DMS114 treated with DMSO at 0.1 percent for 48 hours (cell line): ENCODE data around the gene ARHGEF40.

ENCODE experiments used
- DNase-seq: peaks from one replicate; lab custom pipeline; 2025; ENCODE audit not compliant: unreplicated experiment; lab: John Stamatoyannopoulos, UW

The ARHGEF40 gene

DNA sequence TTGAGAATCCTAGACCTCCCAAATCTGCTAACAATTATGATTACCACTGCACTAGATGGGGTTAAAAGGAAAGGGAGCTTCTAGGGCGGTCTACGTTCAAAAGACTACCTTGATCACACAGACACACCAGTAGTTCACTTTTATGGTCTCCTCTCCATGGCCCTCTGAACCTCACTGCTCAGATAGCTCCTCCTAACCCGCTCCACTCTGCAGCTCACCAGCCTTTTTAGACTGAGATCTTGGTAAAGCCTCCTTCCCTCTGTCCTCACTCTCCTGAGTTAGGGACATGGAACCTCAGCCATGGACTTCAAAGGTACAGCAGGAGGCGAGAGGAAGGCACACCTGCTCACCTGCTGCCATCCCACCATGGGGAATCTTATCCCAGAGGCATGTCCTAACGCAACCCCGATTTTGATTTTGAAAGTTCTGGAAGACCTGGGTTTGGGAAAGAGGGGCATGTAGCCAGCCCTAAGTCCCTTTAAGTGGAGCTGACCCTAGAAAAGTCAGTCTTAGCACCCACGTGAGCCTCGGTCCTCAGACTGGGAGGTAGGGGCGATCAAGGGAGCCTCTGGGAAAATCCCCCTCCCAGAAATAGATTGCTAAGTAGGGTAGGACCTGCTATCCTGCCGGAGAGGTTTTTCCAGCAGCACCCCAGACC lies 27.0 kb downstream of the ARHGEF40 start:
- no peak for DNase-seq

GRCh38 chr14:21097636-21098075 lies 27.6 kb downstream of the ARHGEF40 start:
- DNase-seq: no peak

DNA sequence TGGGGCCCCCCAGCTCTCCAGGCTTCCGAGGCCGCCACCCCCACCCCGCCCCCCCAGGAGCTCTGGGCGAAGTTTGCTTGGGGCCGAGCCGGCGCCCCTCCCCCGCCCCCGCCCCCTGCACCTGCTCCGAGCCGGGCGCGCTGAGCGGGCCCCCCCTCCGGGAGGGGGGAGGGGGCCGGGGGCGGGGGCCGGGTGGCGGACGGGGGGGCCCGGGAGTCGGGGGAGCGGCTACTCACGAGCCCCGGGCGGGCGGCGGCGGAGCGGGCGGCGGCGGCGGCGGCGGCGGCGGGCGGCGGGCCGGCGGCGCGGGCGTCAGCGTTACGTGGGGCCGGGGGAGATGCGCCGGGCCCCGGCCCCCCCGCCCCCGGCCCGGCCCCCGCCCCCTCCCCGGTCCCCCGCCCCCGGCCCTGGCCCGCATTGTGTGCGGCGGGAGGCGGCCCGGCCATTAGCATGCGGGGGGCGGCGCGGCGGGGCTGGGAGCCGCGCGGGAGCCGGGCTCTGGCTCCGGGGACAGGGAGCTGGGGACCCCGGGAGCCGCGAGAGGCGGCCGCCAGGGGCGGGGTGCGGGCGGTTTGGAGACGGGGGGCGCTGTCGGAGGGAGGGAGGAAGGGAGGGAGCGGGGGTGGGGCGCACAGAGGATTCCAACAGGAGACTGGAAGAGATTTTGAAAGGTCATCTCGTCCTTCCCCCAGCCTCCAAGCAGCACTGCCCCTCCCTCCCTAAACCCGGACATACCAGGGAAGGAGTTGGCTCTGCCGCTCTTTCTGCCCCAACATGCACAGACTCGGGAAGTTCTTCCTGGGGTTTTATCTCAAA lies 28.2 kb downstream of the ARHGEF40 start, which contains the start of gene ZNF219:
ZNF219 (minus strand) TSS at position 580 of the 816 bp plus-strand sequence. CDS start 5,064 bp downstream, outside the sequence.
- peak; percentile 30 for DNase-seq

GRCh38 chr14:21098892-21099595 lies 28.9 kb downstream of the ARHGEF40 start:
- DNase-seq: no peak

DNA sequence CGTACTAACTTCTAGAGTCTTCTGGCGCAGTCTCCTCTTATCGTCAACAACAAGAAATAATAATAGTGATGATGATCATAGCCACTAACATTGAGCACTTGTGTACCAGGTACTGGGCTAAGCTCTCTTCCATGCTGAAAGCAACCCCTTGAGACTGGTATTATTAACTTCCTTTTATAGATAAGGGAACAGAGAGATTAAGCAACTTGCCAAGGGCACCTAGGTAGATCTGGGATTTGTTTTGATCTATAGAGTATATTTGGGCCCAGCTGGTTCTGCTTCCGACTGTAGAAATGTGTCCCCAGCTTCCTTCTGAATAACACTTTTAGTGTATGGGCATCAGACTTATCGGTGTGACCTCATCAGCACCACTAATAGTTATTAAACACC lies 29.5 kb downstream of the ARHGEF40 start:
- DNase-seq: no peak

GRCh38 chr14:21100931-21101330 lies 30.8 kb downstream of the ARHGEF40 start, which contains the start of gene TMEM253:
Gene TMEM253 (plus strand): TSS chr14:21101066. CDS start chr14:21101344, 278 bp downstream.
- no peak for DNase-seq

DNA sequence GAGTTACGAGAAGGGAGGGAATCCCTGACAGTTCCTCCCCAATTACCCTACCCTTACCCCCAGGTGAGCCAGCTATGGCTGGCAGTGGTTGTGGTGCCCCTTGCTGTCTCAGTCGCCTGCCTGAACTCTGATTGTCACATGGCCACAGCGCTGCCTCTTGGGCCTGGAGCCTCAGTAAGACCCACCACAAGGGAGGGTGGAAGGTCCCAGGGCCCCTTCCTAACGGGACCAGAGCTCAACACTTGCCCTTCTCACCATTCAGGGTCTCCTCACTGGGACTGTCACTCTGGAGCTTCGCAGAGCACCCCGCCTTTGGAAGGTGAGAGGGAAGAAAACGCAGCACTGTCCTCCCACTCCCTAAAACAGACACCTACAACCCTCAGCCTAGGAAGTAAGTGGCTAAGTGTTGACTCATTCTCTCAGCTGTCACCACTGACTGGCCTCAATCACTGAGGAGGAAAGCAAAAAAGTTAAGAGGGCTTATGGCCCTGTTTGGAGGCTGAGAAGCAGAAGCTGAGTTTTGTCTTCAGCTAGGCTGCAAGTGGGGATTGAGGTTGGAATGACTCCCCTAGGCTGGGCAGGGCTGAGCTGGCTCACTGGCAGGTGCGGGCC lies 31.8 kb downstream of the ARHGEF40 start:
- DNase-seq: no peak

GRCh38 chr14:21102521-21103410 lies 32.7 kb downstream of the ARHGEF40 start:
- DNase-seq: no peak

DNA sequence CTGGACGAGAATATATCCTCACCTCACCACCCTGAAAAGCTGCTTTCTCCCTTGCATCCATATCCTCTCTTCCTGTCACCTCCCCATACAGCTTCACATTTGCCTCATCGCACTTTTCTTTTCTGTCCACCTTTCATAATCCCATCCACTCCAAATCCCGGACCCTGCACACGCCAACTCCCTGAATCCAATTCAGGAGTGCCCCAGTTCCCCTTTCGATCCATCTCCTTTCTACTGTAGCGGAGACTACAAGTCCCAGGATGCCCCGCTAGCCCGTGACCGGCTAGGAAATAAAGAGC lies 33.3 kb downstream of the ARHGEF40 start:
- no peak for DNase-seq

DNA sequence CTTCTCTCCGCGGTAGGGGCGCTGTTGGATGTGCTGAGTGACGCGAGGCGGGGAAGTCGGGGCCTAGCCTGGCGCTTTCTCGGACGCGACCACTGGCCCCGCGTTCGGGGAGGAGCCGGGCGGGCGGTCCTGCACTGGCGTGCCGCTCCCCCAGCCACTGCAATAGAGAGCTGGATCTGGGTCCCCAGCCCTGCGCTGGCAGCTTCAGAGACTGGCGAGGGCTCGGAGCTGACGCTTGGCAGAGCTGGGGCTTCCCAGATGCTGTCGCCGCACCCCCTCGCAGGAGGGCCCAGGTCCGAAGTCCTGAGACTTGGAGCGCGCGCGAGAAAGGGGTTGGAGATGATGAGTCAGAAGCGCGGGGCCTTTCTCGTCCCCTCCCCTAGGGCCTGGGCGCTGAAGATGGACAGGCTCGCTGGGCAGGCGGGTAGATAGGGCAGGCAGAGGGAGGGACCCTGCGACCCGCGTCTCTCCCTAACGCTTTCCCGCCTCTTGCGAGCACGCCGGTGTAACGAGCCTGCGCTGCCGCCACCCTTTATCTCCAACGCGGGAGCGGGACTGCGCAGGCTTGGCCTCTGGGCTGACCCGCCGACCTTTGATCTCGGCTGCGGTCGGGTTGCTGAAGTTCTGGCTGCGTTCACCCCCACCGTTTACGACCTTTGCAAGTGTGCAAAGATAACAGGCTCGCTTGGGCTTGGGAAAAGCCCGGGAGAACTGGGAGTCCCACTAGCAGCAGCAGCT lies 33.8 kb downstream of the ARHGEF40 start:
- peak; percentile 91 for DNase-seq

- DNase-seq: peak; percentile 56
Measured at GRCh38 chr14:21104448-21105060, 34.5 kb downstream of the ARHGEF40 start.

GRCh38 chr14:21105095-21105494 lies 35.0 kb downstream of the ARHGEF40 start:
- DNase-seq: no peak

GRCh38 chr14:21106176-21106497 lies 36.0 kb downstream of the ARHGEF40 start:
- no peak for DNase-seq

DNA sequence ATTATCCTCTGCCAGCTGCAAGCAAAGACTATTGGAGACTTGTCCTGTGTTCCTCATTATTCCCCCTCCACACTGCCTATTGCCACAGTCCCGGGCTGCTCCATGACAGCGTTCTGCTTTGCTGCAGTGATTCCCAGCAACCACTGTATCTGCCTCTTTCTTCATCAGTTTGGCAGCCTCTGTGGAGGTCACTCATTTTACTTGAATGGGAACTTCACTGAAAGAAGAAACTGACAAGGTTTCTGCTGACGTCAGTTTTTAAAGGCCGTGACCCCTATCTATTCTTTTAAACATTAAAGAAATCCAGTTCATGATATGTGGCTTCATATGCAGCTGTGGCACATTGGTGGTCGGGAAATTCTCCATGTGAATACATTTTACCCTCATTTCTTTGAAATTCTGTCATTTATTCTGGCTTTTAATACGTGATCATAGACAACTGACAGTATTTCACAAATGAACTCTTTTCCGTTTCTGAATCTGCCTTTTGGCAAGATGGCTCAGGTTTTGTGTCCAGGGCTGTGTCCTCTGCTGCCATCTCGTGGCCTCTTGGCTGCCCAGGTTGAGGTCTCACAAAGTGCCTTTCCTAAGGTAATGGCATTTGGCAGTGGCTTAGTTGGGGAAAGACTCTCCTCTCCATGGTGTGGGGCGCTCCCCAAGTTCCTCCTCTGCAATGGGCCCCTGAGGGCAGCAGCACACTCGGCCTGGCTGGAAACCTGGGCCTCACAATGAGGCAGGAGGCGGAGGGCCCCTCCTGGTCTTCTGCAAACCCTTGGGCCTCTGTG lies 36.6 kb downstream of the ARHGEF40 start:
- DNase-seq: peak; percentile 63

DNA sequence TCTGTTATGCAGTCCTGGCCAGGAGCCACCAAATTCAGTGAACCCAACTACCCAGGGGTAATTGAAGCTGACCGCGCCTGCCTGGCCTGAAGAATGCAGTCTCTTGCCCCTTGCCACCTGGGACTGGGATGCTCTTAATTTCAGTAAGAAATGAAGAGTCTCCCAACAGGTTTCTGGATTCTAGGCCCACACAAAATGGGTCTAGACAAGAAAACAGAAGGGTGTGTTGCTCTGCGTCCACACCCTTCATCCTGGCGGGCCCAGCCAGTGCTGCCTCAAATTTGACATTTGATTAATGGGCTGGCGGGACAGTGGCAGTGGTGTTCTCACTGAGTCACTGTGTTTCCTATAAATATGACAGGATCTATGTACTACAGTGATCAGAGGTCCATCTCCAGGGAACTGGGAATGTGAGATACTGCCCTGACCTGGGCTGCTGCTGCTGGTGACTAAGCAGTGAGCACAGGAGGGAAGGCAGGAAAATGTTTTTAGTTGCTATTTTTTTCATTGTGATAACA lies 37.2 kb downstream of the ARHGEF40 start:
- no peak for DNase-seq

DNA sequence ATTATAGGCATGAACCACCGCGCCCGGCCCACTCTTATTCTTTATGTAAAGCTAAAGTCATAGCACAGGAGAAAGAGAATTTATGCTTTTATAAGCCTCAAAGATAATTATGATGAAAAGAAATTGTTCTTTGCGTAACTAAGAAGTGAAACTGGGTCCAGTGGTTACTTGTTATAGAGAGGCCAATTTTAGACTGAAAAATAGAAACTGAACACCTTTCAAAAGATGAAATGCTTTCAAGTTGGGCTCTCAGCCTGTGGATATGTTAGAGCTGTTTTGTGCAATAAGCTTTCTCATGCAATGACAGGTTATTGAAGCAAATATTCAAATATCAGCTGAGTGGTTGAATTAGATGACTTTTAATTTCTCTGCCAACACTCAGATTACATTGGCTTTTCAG lies 38.7 kb downstream of the ARHGEF40 start:
- DNase-seq: no peak

DNA sequence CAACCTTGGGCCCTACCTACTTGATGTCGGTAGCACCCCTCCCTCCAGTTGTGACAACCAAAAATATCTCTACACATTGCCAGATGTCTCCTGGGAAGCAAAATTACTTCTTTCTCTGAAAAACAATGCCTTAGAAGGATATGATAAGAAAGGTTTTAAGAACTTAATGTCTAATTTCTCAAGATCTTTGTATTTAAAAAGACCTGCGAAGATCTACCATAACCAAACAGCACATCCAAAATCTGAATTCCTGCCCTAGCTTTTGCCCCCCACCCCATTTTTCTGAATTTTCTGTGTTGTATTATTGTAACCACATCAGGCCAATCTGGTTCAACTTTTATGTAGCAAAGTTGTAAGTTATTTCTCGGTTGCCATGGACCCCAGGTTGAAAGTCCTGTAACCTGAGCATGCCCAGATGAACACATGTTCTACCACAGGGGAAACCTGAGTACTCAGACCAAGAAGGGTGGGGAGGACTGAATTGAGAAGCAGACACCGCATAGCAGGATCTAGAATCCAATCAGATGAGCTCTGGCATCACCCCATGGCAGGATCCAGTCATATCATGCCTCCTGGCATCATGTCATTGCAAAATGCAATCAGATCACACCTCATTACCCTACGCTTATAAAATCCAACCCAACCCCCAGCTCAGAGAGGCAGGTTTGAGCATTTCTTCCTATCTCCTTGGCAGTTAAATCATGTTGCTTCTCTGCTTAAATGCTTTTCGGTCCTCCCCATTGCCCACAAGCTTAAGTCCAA lies 39.5 kb downstream of the ARHGEF40 start:
- no peak for DNase-seq

DNA sequence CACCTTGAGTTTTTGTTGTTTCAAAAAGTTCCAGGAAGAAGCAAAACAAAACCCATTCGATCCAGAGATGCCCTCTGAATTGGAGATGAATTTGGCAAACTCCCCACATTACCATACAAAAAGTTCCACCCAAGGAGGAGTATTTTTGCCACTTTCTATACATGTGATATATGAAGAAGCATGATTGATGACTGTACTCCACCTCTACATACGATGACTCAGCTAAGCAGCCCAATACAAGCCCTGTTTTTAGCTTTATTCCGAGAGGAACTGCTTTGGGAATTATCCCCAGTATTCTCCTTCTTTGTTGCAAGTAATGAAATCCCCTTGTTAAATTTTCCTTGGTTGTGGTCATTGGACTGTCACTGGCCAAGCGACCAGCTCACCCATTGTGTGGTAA lies 42.2 kb downstream of the ARHGEF40 start:
- DNase-seq: no peak
